OCI-LY7 (cell line): Measurements from ENCODE around the gene BHLHE41. TPM values are rescaled to one million over a fixed set of nuclear protein-coding genes. Genes with fewer than 3 reads are reported as not detected.

Source experiments
- BruUV-seq: library from RNA; stranded (reverse); fragments of 400-500 nt; replicated peaks from 2 replicates; lab custom pipeline; 2021; lab: Mats Ljungman, UMichigan
- CTCF ChIA-PET: fragments of 300-600 bp; sonication (Branson Sonifier 250); formaldehyde crosslinking; loops from one replicate; lab custom pipeline; 2022; ENCODE audit warnings: antibody characterized with exemption; ENCODE audit not compliant: unreplicated experiment; lab: Charles Lee
- POLR2A ChIA-PET: fragments of 300-600 bp; sonication (Branson Sonifier 250); formaldehyde crosslinking; loops from one replicate; lab custom pipeline; 2022; ENCODE audit warnings: antibody characterized with exemption; lab: Charles Lee
- DNase-seq: peaks from one replicate; pipeline ENCODE4 v3.0.0-alpha.2; 2015; ENCODE audit warnings: low spot score
- H2AFZ ChIP-seq: fragments of 200-600 bp; sonication (generic), shearing (Covaris generic); 2 replicates; pipeline ENCODE4 v1.6.1; 2014; ENCODE audit warnings: mild to moderate bottlenecking, antibody characterized with exemption, low read length, moderate library complexity
- H3K27ac ChIP-seq: fragments of 200-600 bp; sonication (generic); 2 replicates; pipeline ENCODE4 v1.5.1; 2014; ENCODE audit warnings: mixed run types, low read depth, mild to moderate bottlenecking, moderate library complexity, low read length, inconsistent platforms; ENCODE audit not compliant: poor library complexity, severe bottlenecking
- H3K36me3 ChIP-seq: fragments of 200-600 bp; sonication (generic); 2 replicates; pipeline ENCODE4 v1.6.1; 2014; ENCODE audit warnings: mild to moderate bottlenecking, antibody characterized with exemption, low read length, moderate library complexity, mixed read lengths; ENCODE audit not compliant: insufficient read depth
- H3K4me1 ChIP-seq: fragments of 200-600 bp; sonication (generic); 2 replicates; pipeline ENCODE4 v1.5.1; 2014; ENCODE audit warnings: mild to moderate bottlenecking, low read length; ENCODE audit not compliant: insufficient read depth, poor library complexity, severe bottlenecking
- H3K4me2 ChIP-seq: fragments of 200-600 bp; sonication (generic); 2 replicates; pipeline ENCODE4 v1.6.1; 2014; ENCODE audit warnings: mild to moderate bottlenecking, low read length
- H3K4me3 ChIP-seq: fragments of 200-600 bp; sonication (generic); 2 replicates; pipeline ENCODE4 v1.5.1; 2014; ENCODE audit warnings: mild to moderate bottlenecking, low read depth, low read length; ENCODE audit not compliant: poor library complexity, severe bottlenecking
- H3K79me2 ChIP-seq: fragments of 200-600 bp; sonication (generic); 2 replicates; pipeline ENCODE4 v1.6.1; 2016; ENCODE audit warnings: low read depth, mild to moderate bottlenecking, low read length, moderate library complexity, mixed read lengths; ENCODE audit not compliant: insufficient read depth
- H3K9me2 ChIP-seq: fragments of 200-600 bp; sonication (generic); 2 replicates; pipeline ENCODE4 v1.6.1; 2016; ENCODE audit warnings: mild to moderate bottlenecking, low read length, mixed read lengths; ENCODE audit not compliant: insufficient read depth
- H3K9me3 ChIP-seq: fragments of 200-600 bp; sonication (generic); 2 replicates; pipeline ENCODE4 v1.6.1; 2014; ENCODE audit warnings: mild to moderate bottlenecking, mixed run types, low read length, mixed read lengths
- H4K20me1 ChIP-seq: fragments of 200-600 bp; sonication (generic); 2 replicates; pipeline ENCODE4 v1.6.1; 2014; ENCODE audit warnings: mild to moderate bottlenecking, antibody characterized with exemption, low read length, moderate library complexity, mixed read lengths; ENCODE audit not compliant: insufficient read depth
- EZH2phosphoT487 ChIP-seq: fragments of 200-600 bp; sonication (generic); IDR thresholded peaks from 2 replicates; pipeline ENCODE4 v1.6.1; 2018; ENCODE audit warnings: low read depth, borderline replicate concordance, mild to moderate bottlenecking, mixed run types, antibody characterized with exemption, low read length, moderate library complexity, mixed read lengths
- intact Hi-C: fragments of 100-400 bp; cut with micrococcal nuclease; formaldehyde crosslinking; loops from one replicate; pipeline ENCODE4 v1.10.0; 2022; ENCODE audit not compliant: unreplicated experiment
- total RNA-seq, 2 experiments: library from RNA; depleted of rRNA in 1 of 2; stranded (reverse); fragments of >200 nt in 1 of 2; shearing (Covaris generic) in 1 of 2; gene quantifications; 2 replicates each; pipeline ENCODE4 v1.2.3, GENCODE V29; 2014 to 2022
- TF ChIP-seq, protein P1 (sequence below): fragments of 200-600 bp; sonication (generic); conservative IDR thresholded peaks from 2 replicates; pipeline ENCODE4 v1.5.1; 2014; ENCODE audit warnings: mild to moderate bottlenecking, antibody characterized with exemption, low read length, moderate library complexity, mixed read lengths

The BHLHE41 gene
- total RNA-seq, 2 experiments from 2014 or later: not detected

DNA sequence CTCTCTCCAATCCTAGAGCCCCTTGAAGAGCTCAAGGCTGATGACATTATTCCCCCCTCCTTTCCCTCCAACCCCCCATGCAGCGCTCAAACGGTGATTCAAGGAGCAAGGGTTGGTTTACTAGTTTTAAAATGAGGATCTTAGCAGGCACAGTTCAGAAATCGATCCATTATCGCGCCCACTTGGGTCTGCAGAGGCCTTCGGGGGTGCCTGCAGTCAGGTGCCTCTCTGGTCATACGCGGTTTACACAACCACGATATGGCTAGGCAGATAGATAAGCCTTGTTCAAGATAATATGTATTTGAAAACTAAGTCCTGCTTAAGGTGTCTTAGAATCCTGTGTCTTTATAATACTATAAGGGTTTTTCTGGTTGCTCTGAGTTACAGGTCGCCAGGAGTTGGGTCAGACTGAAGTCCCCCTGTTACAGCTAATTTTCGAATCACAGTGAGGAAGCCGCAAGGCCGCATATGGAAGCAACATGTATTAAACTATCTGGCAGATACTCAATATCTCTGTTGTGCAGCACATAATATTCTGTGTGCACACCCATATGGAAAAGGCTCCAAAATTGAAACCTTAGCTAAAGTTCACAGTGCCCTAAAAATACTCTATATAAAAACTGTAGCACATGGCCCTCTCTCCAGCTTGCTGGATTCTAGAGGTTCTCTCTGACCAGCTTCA, 10.0 kb downstream of the BHLHE41 start:
- CTCF ChIA-PET: no interaction called here
- intact Hi-C loops: loop anchor here (10.0 kb wide), 1 partner anchor 410 kb away; no protein-coding TSS in a partner anchor
- POLR2A ChIA-PET: interaction anchor here (0.6 kb wide), 1 partner anchor 306 kb away, joined by 3 read pairs; no protein-coding TSS in a partner anchor

DNA sequence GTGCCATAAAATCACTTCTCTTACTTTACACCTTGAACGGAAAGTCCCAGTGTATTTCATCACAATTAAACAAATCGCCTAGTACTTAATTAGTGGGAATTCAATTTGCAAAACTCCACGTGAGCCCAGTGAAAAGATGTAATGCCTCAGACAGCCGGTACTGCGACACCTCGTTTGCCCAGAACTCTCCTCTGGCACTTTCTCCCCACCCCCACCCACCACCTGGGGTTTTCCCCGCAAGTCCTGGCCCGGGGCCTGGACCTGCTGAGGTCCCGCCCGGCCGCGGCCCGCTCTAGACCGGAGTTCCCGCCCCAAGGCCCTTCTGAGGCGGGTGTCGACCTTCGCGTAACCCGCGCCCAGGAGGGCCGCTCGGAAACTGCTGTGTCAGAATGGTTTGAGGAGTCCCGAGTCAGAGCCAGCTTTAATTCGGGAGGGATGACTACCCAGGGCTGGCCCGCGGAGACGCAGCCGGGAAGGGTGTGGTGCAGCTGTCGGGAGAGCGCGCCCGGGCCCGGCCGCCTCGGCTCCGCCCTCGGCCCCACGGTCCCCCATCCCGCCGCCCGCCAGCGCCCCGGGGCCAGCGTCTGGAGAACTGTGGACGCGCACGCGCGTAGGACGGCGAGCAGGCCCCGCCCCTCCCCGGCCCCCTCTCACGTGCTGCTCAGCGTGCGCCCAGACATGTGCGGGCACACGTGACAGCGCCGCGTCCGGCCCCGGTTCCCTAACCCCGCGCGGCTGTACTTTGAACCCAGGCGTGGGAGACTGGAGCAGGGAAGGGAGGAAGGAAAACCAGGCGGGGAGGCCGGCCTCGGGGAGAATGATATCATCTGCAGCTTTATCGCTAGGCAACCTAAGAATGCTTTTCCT, 10.8 kb downstream of the BHLHE41 start:
- TF ChIP-seq, protein P1, sequence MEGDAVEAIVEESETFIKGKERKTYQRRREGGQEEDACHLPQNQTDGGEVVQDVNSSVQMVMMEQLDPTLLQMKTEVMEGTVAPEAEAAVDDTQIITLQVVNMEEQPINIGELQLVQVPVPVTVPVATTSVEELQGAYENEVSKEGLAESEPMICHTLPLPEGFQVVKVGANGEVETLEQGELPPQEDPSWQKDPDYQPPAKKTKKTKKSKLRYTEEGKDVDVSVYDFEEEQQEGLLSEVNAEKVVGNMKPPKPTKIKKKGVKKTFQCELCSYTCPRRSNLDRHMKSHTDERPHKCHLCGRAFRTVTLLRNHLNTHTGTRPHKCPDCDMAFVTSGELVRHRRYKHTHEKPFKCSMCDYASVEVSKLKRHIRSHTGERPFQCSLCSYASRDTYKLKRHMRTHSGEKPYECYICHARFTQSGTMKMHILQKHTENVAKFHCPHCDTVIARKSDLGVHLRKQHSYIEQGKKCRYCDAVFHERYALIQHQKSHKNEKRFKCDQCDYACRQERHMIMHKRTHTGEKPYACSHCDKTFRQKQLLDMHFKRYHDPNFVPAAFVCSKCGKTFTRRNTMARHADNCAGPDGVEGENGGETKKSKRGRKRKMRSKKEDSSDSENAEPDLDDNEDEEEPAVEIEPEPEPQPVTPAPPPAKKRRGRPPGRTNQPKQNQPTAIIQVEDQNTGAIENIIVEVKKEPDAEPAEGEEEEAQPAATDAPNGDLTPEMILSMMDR: no peak
- TF ChIP-seq EZH2phosphoT487: no peak
- H3K4me2 ChIP-seq: peak overlapping the region; percentile 29; the same call in 1 of the 2 replicates
- H3K9me3 ChIP-seq: no peaks in the 10 kb centered on the region
- no peaks in the 10 kb centered on the region for H3K9me2 ChIP-seq
- no peaks in the 10 kb centered on the region for H3K79me2 ChIP-seq
- no peak for DNase-seq
- no TSS peak for BruUV-seq
- H3K4me1 ChIP-seq: no peaks in the 10 kb centered on the region
- POLR2A ChIA-PET: no interaction called here
- intact Hi-C loops: loop anchor here (10.0 kb wide), 1 partner anchor 411 kb away; no protein-coding TSS in a partner anchor
- CTCF ChIA-PET: no interaction called here
- no peak overlapping the region for H3K27ac ChIP-seq
- H2AFZ ChIP-seq: no peak overlapping the region
- no peaks in the 10 kb centered on the region for H4K20me1 ChIP-seq
- H3K4me3 ChIP-seq: no peak overlapping the region
- no peaks in the 10 kb centered on the region for H3K36me3 ChIP-seq

More for the DNA sequence above, 10.0 kb downstream of the BHLHE41 start:
- no peaks in the 10 kb centered on the region for H3K4me1 ChIP-seq
- no TSS peak for BruUV-seq
- H2AFZ ChIP-seq: no peak overlapping the region
- no peaks in the 10 kb centered on the region for H3K36me3 ChIP-seq
- no peaks in the 10 kb centered on the region for H3K9me2 ChIP-seq
- H3K4me3 ChIP-seq: no peak overlapping the region
- H3K9me3 ChIP-seq: no peaks in the 10 kb centered on the region
- no peak overlapping the region for H3K27ac ChIP-seq
- no peak for TF ChIP-seq EZH2phosphoT487
- TF ChIP-seq, protein P1: no peak
- no peak for DNase-seq
- H3K79me2 ChIP-seq: no peaks in the 10 kb centered on the region
- peak overlapping the region; percentile 29; the same call in 1 of the 2 replicates for H3K4me2 ChIP-seq
- no peaks in the 10 kb centered on the region for H4K20me1 ChIP-seq
